ENCODE measurements around the gene MKLN1.

Gene MKLN1

DNA sequence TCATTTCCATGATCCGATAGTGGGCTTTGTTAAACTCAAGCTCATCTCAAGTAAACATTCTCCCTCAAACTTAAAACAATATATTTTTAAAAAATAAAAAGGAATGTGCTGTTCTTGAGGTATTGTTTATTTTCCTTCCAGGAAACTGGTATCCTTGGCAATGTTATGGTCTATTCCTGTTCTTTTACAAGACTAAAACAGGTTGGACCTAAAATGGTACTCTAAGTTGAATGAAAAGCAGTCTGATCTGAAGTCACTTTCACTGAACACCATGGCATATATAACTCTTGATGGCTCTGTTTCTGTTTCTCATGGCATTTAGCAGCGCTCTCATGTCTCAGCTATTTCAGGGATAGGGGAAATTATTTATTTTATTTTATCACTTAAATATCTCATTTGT lies 158.7 kb downstream of the MKLN1 start:
- no peak overlapping the region for H3K4me3 ChIP-seq (ENCODE audit: low read length)
- DNase-seq (ENCODE audit: low read depth), result no peak
- TF ChIP-seq, protein P1, sequence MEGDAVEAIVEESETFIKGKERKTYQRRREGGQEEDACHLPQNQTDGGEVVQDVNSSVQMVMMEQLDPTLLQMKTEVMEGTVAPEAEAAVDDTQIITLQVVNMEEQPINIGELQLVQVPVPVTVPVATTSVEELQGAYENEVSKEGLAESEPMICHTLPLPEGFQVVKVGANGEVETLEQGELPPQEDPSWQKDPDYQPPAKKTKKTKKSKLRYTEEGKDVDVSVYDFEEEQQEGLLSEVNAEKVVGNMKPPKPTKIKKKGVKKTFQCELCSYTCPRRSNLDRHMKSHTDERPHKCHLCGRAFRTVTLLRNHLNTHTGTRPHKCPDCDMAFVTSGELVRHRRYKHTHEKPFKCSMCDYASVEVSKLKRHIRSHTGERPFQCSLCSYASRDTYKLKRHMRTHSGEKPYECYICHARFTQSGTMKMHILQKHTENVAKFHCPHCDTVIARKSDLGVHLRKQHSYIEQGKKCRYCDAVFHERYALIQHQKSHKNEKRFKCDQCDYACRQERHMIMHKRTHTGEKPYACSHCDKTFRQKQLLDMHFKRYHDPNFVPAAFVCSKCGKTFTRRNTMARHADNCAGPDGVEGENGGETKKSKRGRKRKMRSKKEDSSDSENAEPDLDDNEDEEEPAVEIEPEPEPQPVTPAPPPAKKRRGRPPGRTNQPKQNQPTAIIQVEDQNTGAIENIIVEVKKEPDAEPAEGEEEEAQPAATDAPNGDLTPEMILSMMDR (IDR thresholded peaks at IDR 0.05; ENCODE audit: insufficient read depth, low read depth, low read length, missing control alignments), result no peak

DNA sequence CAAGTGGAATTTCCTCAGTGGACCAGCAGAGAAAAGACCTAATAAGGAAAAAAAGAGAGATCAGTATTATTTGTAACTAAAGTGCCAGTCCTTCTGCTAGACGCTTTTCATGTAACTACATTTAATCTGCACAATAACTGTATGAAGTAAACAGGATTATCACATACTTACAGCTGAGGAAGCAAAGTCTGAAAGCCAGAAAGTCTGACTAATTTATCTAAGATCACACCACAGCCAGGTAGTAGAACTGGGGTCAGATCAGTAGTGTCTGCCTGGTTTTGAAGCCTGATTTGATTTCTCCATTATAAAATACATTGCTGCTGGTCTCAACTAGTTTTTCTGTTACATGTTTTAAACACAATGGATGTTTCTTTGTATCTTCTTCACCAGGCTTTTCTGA lies 159.5 kb downstream of the MKLN1 start:
- no peak overlapping the region for H3K4me3 ChIP-seq (ENCODE audit: low read length)
- TF ChIP-seq, protein P1 (IDR thresholded peaks at IDR 0.05; ENCODE audit: insufficient read depth, low read depth, low read length, missing control alignments), result no peak
- no peak for DNase-seq (ENCODE audit: low read depth)

DNA sequence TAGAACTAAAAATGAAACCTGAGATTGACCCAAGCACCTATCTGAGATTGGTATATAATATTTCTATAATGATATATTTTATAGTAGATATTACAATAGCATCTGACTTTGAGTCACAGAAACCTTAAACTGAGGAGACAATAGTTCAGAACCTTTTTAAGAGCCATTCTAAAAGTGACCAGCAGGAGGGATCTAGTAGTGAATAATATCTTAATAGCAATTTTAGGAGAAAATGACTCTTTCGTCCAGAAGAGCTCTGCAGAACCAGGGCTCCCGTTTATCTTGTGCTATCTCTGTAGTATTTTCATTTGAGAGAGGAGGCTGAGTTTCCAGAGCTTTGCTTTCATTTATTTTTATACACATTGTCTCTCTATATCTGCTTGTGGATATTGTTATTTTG lies 160.7 kb downstream of the MKLN1 start:
- no peak for DNase-seq (ENCODE audit: low read depth)
- TF ChIP-seq, protein P1 (IDR thresholded peaks at IDR 0.05; ENCODE audit: insufficient read depth, low read depth, low read length, missing control alignments), result peak; percentile 26
- no peak overlapping the region for H3K4me3 ChIP-seq (ENCODE audit: low read length)

DNA sequence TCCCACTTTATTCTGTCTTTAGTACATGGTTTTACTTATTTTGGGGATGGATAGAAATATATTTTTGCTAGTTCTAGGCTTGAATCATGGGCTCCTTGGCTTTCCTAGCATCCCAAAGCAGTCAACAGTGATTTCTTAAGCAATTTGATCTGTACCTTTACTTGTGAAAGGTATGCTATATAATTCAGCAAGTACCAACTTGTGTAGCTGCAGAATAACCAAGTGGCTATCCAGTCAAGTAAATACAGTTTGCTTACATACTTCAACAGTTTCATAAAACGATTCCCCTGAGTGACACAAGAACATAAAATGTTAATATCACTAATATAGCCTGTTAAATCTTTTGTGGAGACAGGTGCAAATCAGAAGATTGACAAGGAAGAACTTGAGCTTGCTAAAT lies 161.5 kb downstream of the MKLN1 start:
- H3K4me3 ChIP-seq (ENCODE audit: low read length), result no peak overlapping the region
- DNase-seq (ENCODE audit: low read depth), result peak; percentile 55
- TF ChIP-seq, protein P1 (IDR thresholded peaks at IDR 0.05; ENCODE audit: insufficient read depth, low read depth, low read length, missing control alignments), result no peak

DNA sequence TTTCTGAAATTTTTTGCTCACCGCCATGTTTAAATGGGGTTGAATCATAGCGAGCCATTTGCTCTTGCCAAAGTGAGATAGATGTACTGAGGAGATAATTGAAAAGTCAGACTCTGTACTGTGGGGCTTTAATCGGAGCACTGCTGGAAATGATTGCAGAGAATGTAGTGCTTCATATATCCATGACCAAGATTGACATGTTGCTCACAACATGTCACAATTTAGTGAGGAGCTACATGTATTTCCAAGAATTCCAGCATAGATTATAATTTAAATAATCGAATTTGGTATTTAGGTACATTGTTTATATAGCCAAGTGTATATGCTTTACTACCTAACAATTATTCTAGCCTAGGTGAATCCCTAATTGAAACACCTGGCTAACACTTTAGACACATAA lies 162.2 kb downstream of the MKLN1 start:
- TF ChIP-seq, protein P1 (IDR thresholded peaks at IDR 0.05; ENCODE audit: insufficient read depth, low read depth, low read length, missing control alignments), result no peak
- no peak for DNase-seq (ENCODE audit: low read depth)
- no peak overlapping the region for H3K4me3 ChIP-seq (ENCODE audit: low read length)

DNA sequence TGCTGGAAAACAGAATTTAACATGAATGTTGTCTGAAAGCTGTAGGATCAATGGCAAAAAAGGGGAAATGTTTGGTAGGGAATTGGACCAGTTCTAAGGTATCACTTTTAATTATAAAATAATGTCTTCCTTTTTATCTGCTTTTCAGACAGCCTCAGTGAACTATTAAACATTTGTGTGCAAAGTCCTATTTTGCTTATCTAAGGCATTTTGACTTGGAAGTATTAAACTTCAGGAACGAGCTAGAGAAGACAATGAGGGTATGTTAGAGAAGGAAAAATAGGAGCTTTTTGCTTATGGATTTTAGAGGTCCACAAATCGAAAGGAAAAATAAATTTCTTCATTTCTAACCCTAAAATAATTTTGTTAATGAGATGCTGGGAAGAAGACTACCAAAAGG lies 165.4 kb downstream of the MKLN1 start:
- H3K4me3 ChIP-seq (ENCODE audit: low read length), result no peak overlapping the region
- TF ChIP-seq, protein P1 (IDR thresholded peaks at IDR 0.05; ENCODE audit: insufficient read depth, low read depth, low read length, missing control alignments), result no peak
- no peak for DNase-seq (ENCODE audit: low read depth)

DNA sequence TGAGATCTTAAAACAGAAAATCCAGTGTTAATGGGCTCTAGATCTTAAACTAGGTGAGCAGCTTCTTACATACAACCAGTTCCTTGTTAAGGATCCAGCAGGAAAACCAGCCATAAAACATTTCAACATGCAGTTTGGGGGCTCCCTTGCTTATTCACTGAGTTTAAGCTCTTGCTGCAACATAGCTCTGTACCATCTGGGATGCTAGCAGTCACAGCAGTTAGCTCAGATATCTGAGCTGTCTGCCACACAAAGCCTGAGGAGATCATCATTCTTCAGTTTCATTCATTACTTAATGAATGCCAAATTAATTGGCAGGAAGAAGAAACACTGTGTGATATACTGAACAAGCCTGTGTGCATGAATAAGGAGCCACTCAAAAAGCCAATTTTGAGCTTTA lies 165.9 kb downstream of the MKLN1 start:
- TF ChIP-seq, protein P1 (IDR thresholded peaks at IDR 0.05; ENCODE audit: insufficient read depth, low read depth, low read length, missing control alignments), result no peak
- H3K4me3 ChIP-seq (ENCODE audit: low read length), result no peak overlapping the region
- DNase-seq (ENCODE audit: low read depth), result no peak

Data from epithelial cell of esophagus (primary cell).